Dermis blood vessel endothelial cell (primary cell): Measurements from ENCODE around the gene TWIST2. TPM values are rescaled to one million over a fixed set of nuclear protein-coding genes. Genes with fewer than 3 reads are reported as not detected.

Experiments used
- DNase-seq: peaks from one replicate; pipeline ENCODE4 v3.0.0; 2010
- total RNA-seq: library from RNA; depleted of rRNA; stranded (reverse); fragments of >200 nt; gene quantifications from 2 replicates; pipeline ENCODE4 v1.2.3, GENCODE V29; 2014

TWIST2 gene
- total RNA-seq, 1 donor from 2014 or later: not detected

- no peak for DNase-seq
Observed at GRCh38 chr2:238874330-238875050, 26.6 kb downstream of the TWIST2 start.

- DNase-seq: peak; percentile 30
Observed at GRCh38 chr2:238875101-238875470, 27.2 kb downstream of the TWIST2 start.

- DNase-seq: no peak
Observed at GRCh38 chr2:238875471-238876231, 27.8 kb downstream of the TWIST2 start.

- no peak for DNase-seq
Observed at GRCh38 chr2:238876232-238876630, 28.3 kb downstream of the TWIST2 start.

GRCh38 chr2:238878051-238878735 lies 30.3 kb downstream of the TWIST2 start:
- DNase-seq: no peak

GRCh38 chr2:238879043-238879442 lies 31.2 kb downstream of the TWIST2 start:
- DNase-seq: no peak

GRCh38 chr2:238879621-238880377 lies 31.9 kb downstream of the TWIST2 start:
- no peak for DNase-seq

GRCh38 chr2:238881353-238882081 lies 33.6 kb downstream of the TWIST2 start:
- DNase-seq: no peak

GRCh38 chr2:238882082-238882755 lies 34.3 kb downstream of the TWIST2 start:
- DNase-seq: no peak

GRCh38 chr2:238883421-238883901 lies 35.6 kb downstream of the TWIST2 start:
- DNase-seq: no peak

- no peak for DNase-seq
Observed at GRCh38 chr2:238884122-238884811, 36.4 kb downstream of the TWIST2 start.

GRCh38 chr2:238884812-238885408 lies 37.0 kb downstream of the TWIST2 start:
- no peak for DNase-seq

GRCh38 chr2:238886453-238887094 lies 38.7 kb downstream of the TWIST2 start:
- DNase-seq: no peak

- no peak for DNase-seq
Observed at GRCh38 chr2:238887616-238888015, 39.7 kb downstream of the TWIST2 start.

- DNase-seq: no peak
Observed at GRCh38 chr2:238888781-238889180, 40.9 kb downstream of the TWIST2 start.

- no peak for DNase-seq
Observed at GRCh38 chr2:238890131-238890530, 42.2 kb downstream of the TWIST2 start.

- no peak for DNase-seq
Observed at GRCh38 chr2:238890618-238891456, 43.0 kb downstream of the TWIST2 start.

GRCh38 chr2:238891457-238892203 lies 43.7 kb downstream of the TWIST2 start:
- no peak for DNase-seq
